Mesenteric fat pad (tissue), 1 donor: ENCODE data around the gene DNM2. TPM values are rescaled to one million over a fixed set of nuclear protein-coding genes. Genes with fewer than 3 reads are reported as not detected.
A peak's percentile ranks its signal among the peaks of the same experiment; 100 is the strongest.

Experiments used
- DNase-seq: peaks from one replicate; pipeline ENCODE4 v3.0.0-alpha.2; 2020; ENCODE audit warnings: low spot score
- total RNA-seq: library from RNA; stranded (reverse); fragmentation: NEBNext Ultra II Directional; extraction: Animal tissue kit (Norgen Biotek cat#: 25700); gene quantifications from one replicate; pipeline ENCODE4 v1.2.1, GENCODE V29; 2021
- donor health status: DM: yes; HTN: yes; CAD: no.

DNM2 gene
- total RNA-seq, 1 donor from 2014 or later, result 134 TPM

DNA sequence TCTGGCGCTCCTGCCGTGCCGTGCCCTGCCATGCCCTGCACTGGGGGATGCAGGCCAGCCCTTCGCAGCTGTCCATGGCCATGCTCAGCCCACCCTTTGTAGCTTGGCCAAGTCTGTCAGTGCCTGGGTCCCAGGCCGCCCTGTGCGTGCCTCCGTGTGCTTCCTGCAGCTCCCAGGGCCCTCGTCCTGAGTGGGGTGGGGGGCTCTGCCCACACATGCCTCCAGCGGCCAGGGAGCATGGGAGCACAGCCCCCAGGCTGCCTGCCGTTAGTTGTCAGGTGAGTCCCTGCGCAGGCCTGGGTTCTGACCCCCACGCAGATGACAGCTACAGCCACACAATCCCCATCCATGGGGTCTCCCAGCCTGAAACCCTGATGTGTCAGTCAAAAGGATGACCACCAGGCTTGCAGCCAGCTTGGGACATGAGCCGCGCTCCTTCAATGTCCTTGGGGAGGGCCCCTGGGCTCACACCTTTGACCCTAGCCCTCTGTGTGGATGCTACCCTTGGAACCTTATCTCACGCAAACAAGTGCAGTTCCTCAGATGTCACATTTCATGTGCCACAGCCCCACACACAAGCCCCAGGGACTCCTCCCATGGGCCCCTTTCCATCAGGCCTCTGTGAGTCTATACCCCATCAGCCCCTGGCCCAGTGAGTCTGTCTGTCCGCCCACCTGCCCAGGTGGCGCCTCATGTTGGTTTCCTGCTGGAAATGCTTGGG lies 93.7 kb downstream of the DNM2 start:
- no peak for DNase-seq

DNA sequence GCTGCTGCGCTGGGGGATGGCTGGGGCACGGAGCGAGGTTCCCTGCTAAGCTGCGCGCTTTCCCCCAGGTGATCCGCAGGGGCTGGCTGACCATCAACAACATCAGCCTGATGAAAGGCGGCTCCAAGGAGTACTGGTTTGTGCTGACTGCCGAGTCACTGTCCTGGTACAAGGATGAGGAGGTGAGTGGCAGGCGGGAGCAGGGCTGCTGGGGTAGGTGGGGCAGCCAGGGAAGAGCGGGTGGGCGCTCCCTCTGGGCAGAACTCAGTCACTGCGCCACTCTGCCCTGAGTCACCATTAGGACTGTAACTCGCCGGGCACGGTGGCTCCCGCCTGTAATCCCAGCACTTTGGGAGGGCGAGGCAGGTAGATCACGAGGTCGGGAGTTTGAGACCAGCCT lies 94.3 kb downstream of the DNM2 start:
- DNase-seq, result no peak

DNA sequence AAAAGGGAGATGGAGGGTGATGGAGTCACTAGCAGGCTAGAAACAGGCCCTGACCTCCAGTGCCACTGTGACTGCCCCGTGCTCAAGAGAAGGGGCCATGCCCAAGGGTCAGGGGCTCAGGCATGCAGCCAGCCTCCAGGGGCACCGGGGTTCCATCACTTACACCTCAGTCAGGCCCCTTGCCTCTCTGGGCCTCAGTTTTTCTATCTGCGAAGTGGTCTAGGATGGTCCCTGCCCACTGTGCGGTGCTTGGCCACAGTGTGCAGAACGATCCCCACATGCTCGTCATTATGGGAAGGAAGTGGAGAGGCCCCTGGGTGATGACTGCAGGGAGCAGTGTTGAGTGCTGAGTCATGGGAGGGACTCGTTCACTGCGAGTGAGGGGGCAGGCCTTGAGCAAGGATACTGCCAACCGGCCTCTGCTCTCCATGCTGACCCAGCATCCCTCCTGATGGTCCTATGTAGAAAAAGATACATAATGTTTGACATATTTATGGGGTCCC lies 95.1 kb downstream of the DNM2 start:
- no peak for DNase-seq

GRCh38 chr19:10815007-10815536 lies 97.2 kb downstream of the DNM2 start:
- no peak for DNase-seq

DNA sequence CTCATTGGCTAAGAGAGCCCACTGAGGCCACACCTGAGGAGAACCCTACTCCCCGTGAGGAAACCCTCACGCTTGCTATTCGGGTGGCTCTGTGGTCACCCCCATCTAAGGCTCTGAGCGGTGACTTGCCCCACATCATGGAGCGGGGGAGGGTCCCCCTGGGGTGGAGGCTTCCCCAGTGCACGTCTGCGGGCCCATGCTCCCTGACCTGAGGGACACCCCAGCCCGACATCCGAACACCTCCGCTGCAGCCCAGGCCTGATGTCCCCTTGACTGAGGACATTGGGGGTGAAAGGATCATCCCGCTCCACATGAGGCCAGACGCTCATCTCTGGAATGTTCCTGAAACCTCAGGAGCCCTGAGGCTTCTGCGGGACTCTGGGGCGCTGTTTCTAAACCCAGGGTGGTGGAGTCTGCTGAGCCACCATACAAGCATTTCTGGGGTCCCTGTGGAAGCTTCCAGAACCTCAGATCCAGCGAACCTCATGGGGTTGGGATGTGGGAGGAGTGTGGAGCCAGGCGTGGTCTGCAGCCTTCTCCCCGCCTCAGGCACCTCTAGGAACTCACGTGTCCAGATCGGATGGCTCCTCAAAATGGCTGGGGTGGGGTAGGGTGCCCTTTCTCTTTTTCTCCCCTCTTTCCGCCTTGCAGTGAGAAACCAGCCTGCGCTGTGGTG lies 98.2 kb downstream of the DNM2 start:
- no peak for DNase-seq

DNA sequence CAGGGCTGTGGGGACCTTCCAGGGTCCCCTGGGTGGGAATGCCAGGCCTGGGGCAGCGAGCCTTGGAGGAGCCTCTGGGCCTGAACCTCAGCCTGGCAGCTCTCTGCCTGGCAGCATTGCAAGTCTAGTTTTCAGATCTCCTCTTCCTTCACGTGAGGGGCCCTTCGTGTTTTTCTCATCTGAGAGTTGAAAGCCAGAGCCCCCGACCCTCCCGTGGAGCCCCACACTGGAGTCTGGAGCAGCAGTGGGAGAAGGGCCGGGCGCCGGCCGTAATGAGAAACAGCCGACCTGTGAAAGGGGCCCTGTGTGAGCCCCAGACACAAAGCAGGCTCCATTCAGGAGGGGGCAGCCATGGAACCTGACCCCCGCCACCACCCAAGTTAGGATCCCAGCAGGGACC lies 98.8 kb downstream of the DNM2 start:
- DNase-seq, result no peak

DNA sequence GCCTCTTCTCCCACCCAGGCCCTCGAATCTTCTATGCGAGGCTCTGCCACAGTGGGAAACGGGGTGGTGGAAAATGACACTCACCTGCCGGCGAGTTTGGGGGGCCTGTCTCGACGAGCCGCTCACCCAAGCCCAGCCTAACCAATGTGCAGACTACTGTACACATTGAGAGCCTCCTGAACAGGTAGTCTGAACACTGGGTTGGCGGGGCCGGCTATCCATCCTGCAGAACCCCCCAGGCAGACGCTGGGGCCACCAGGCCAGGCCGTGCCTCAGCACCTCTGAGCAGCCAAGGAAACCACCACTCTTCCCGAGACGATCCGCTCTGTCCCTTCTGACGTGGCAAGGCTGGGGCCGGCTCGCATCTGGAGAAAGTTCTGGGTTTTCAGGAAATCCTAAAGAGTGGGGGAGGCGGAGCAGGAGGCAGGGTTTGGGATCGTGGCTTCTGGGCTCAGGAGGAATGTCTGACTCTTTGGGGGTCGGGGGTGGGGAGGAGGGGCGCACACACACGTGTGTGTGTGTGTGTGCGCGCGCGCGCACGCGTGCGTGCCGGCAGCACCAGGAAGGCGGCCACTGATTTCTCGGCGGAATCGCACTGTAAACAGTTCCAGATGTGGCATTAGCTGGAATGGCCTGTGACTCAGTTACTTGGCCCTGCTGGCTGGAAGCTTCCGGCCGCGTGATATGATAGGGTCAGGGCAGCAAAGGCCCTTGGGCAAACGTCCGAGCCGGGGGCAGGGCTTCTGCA lies 99.6 kb downstream of the DNM2 start:
- DNase-seq, result peak; percentile 88

GRCh38 chr19:10818301-10819123 lies 100.6 kb downstream of the DNM2 start:
- no peak for DNase-seq

- no peak for DNase-seq
These were observed 101.5 kb downstream of the DNM2 start for GRCh38 chr19:10819124-10820060.

- DNase-seq, result no peak
These were observed 102.3 kb downstream of the DNM2 start for GRCh38 chr19:10820173-10820572.

- no peak for DNase-seq
These were observed 105.8 kb downstream of the DNM2 start for GRCh38 chr19:10823690-10824089.

GRCh38 chr19:10826231-10826630 lies 108.4 kb downstream of the DNM2 start:
- no peak for DNase-seq

GRCh38 chr19:10826846-10827245 lies 109.0 kb downstream of the DNM2 start:
- no peak for DNase-seq

DNA sequence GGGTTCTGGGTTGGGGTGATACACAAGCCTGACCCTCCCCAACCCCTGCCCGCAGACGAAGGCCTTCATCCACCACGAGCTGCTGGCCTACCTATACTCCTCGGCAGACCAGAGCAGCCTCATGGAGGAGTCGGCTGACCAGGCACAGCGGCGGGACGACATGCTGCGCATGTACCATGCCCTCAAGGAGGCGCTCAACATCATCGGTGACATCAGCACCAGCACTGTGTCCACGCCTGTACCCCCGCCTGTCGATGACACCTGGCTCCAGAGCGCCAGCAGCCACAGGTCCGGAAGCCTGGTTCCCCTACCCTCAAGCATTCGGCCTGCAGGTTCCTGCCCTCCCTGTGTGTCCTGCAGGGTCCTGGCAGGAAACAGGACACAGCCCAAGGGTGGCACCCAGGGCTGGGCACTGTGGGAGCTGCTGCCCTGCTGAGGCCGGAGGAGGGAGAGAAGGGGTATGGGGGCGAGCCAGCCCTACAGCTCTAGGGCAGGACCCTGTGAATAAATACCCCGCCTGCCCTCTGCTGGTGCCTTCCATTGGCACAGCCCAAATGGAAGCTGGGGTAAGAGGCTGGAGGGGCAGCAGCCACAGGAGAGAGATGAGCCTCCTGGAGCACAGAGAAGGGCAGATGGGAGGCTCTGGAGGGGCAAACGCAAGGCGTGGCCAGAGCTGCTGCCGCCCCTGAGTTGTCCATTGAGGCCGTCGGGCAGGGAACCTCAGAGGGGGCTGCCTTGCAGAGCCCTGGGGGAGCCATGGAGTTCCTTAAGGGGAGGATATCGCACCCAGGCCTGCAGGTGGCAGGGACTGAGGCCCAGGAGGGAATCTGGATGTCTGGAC lies 111.3 kb downstream of the DNM2 start:
- no peak for DNase-seq

- DNase-seq, result no peak
These were observed 112.1 kb downstream of the DNM2 start for GRCh38 chr19:10829967-10830366.

GRCh38 chr19:10830370-10830769 lies 112.5 kb downstream of the DNM2 start:
- DNase-seq, result no peak

DNA sequence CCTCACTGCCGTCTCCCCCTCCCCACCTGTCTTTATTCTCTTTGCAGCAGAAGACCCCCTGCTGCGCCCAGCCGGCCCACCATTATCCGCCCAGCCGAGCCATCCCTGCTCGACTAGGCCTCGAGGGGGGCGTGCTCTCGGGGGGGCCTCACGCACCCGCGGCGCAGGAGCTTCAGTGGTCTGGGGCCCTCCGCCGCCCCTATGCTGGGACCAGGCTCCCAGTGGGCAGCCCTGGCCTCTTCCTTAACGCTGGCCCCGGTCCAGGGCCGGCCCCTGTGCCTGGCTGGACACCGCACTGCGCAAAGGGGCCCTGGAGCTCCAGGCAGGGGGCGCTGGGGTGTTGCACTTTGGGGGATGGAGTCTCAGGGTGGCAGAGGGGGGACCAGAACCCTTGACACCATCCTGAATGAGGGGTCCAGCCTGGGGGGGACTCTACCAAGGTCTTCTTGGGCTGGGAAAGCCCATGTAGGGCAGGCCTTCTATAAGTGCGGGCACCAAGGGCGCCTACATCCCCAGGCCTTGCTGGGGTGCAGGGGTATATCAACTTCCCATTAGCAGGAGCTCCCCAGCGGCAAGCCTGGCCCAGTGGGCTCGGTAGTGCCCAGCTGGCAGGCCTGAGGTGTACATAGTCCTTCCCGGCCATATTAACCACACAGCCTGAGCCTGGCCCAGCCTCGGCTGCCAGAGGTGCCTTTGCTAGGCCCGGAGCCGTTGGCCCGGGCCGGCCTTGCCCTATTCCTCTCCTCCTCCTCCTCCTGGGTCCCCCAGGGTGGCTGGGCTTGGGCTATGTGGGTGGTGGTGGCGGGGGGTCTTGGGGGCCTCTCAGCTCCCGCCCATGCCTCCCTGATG lies 113.3 kb downstream of the DNM2 start:
- no peak for DNase-seq
